HEK293 (cell line): ENCODE measurements around the gene ASXL2.

Source experiments
- TF ChIP-seq, protein P1 (sequence below): fragments of 450-650 bp; formaldehyde crosslinking; IDR thresholded peaks from 2 replicates; pipeline ENCODE4 v1.5.1; 2016; ENCODE audit warnings: missing biosample characterization, missing genetic modification characterization
- TF ChIP-seq, protein P2 (sequence below): fragments of 450-650 bp; formaldehyde crosslinking; IDR thresholded peaks from 2 replicates; pipeline ENCODE4 v1.5.1; 2016; ENCODE audit warnings: missing biosample characterization, missing genetic modification characterization, borderline replicate concordance
- TF ChIP-seq, protein P3 (sequence below): fragments of 450-650 bp; formaldehyde crosslinking; IDR thresholded peaks from 2 replicates; pipeline ENCODE4 v1.5.1; 2017; ENCODE audit warnings: missing biosample characterization, missing genetic modification characterization
- TF ChIP-seq, protein P4 (sequence below): fragments of 450-650 bp; formaldehyde crosslinking; IDR thresholded peaks from 2 replicates; pipeline ENCODE4 v1.5.1; 2016; ENCODE audit warnings: missing biosample characterization, missing genetic modification characterization
- TF ChIP-seq, protein P5 (sequence below): fragments of 450-650 bp; formaldehyde crosslinking; IDR thresholded peaks from 2 replicates; pipeline ENCODE4 v1.5.1; 2016; ENCODE audit warnings: missing biosample characterization, missing genetic modification characterization, low read depth

DNA sequence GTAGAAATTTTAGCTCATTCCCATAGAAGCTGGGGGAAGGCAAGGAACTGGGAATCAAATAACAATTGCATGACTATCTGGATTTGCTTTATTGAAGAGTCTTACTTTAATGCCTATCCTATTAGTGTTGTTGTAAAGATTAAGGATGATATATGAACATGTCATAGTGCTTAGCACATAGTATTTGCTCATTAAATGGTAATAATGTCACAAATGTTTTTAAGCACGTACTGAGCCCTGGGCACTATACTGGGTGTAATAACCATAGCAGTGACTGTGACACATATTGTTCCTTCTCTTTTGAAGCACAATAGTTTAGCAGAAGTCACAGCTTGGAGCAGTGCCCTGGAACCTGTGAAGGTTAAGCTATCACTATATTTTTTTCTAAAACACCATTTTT lies 157.7 kb downstream of the ASXL2 start:
- TF ChIP-seq, protein P1, sequence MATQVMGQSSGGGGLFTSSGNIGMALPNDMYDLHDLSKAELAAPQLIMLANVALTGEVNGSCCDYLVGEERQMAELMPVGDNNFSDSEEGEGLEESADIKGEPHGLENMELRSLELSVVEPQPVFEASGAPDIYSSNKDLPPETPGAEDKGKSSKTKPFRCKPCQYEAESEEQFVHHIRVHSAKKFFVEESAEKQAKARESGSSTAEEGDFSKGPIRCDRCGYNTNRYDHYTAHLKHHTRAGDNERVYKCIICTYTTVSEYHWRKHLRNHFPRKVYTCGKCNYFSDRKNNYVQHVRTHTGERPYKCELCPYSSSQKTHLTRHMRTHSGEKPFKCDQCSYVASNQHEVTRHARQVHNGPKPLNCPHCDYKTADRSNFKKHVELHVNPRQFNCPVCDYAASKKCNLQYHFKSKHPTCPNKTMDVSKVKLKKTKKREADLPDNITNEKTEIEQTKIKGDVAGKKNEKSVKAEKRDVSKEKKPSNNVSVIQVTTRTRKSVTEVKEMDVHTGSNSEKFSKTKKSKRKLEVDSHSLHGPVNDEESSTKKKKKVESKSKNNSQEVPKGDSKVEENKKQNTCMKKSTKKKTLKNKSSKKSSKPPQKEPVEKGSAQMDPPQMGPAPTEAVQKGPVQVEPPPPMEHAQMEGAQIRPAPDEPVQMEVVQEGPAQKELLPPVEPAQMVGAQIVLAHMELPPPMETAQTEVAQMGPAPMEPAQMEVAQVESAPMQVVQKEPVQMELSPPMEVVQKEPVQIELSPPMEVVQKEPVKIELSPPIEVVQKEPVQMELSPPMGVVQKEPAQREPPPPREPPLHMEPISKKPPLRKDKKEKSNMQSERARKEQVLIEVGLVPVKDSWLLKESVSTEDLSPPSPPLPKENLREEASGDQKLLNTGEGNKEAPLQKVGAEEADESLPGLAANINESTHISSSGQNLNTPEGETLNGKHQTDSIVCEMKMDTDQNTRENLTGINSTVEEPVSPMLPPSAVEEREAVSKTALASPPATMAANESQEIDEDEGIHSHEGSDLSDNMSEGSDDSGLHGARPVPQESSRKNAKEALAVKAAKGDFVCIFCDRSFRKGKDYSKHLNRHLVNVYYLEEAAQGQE (tag by site-specific recombination) = no peak
- TF ChIP-seq, protein P2, sequence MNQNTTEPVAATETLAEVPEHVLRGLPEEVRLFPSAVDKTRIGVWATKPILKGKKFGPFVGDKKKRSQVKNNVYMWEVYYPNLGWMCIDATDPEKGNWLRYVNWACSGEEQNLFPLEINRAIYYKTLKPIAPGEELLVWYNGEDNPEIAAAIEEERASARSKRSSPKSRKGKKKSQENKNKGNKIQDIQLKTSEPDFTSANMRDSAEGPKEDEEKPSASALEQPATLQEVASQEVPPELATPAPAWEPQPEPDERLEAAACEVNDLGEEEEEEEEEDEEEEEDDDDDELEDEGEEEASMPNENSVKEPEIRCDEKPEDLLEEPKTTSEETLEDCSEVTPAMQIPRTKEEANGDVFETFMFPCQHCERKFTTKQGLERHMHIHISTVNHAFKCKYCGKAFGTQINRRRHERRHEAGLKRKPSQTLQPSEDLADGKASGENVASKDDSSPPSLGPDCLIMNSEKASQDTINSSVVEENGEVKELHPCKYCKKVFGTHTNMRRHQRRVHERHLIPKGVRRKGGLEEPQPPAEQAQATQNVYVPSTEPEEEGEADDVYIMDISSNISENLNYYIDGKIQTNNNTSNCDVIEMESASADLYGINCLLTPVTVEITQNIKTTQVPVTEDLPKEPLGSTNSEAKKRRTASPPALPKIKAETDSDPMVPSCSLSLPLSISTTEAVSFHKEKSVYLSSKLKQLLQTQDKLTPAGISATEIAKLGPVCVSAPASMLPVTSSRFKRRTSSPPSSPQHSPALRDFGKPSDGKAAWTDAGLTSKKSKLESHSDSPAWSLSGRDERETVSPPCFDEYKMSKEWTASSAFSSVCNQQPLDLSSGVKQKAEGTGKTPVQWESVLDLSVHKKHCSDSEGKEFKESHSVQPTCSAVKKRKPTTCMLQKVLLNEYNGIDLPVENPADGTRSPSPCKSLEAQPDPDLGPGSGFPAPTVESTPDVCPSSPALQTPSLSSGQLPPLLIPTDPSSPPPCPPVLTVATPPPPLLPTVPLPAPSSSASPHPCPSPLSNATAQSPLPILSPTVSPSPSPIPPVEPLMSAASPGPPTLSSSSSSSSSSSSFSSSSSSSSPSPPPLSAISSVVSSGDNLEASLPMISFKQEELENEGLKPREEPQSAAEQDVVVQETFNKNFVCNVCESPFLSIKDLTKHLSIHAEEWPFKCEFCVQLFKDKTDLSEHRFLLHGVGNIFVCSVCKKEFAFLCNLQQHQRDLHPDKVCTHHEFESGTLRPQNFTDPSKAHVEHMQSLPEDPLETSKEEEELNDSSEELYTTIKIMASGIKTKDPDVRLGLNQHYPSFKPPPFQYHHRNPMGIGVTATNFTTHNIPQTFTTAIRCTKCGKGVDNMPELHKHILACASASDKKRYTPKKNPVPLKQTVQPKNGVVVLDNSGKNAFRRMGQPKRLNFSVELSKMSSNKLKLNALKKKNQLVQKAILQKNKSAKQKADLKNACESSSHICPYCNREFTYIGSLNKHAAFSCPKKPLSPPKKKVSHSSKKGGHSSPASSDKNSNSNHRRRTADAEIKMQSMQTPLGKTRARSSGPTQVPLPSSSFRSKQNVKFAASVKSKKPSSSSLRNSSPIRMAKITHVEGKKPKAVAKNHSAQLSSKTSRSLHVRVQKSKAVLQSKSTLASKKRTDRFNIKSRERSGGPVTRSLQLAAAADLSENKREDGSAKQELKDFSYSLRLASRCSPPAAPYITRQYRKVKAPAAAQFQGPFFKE (tag by site-specific recombination) = no peak
- TF ChIP-seq, protein P3, sequence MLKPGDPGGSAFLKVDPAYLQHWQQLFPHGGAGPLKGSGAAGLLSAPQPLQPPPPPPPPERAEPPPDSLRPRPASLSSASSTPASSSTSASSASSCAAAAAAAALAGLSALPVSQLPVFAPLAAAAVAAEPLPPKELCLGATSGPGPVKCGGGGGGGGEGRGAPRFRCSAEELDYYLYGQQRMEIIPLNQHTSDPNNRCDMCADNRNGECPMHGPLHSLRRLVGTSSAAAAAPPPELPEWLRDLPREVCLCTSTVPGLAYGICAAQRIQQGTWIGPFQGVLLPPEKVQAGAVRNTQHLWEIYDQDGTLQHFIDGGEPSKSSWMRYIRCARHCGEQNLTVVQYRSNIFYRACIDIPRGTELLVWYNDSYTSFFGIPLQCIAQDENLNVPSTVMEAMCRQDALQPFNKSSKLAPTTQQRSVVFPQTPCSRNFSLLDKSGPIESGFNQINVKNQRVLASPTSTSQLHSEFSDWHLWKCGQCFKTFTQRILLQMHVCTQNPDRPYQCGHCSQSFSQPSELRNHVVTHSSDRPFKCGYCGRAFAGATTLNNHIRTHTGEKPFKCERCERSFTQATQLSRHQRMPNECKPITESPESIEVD (tag by site-specific recombination) = no peak
- TF ChIP-seq, protein P4, sequence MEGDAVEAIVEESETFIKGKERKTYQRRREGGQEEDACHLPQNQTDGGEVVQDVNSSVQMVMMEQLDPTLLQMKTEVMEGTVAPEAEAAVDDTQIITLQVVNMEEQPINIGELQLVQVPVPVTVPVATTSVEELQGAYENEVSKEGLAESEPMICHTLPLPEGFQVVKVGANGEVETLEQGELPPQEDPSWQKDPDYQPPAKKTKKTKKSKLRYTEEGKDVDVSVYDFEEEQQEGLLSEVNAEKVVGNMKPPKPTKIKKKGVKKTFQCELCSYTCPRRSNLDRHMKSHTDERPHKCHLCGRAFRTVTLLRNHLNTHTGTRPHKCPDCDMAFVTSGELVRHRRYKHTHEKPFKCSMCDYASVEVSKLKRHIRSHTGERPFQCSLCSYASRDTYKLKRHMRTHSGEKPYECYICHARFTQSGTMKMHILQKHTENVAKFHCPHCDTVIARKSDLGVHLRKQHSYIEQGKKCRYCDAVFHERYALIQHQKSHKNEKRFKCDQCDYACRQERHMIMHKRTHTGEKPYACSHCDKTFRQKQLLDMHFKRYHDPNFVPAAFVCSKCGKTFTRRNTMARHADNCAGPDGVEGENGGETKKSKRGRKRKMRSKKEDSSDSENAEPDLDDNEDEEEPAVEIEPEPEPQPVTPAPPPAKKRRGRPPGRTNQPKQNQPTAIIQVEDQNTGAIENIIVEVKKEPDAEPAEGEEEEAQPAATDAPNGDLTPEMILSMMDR = no peak
- TF ChIP-seq, protein P5, sequence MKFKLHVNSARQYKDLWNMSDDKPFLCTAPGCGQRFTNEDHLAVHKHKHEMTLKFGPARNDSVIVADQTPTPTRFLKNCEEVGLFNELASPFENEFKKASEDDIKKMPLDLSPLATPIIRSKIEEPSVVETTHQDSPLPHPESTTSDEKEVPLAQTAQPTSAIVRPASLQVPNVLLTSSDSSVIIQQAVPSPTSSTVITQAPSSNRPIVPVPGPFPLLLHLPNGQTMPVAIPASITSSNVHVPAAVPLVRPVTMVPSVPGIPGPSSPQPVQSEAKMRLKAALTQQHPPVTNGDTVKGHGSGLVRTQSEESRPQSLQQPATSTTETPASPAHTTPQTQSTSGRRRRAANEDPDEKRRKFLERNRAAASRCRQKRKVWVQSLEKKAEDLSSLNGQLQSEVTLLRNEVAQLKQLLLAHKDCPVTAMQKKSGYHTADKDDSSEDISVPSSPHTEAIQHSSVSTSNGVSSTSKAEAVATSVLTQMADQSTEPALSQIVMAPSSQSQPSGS = no peak
